Measurements from ENCODE around the gene USP21.
A peak's percentile ranks its signal among the peaks of the same experiment; 100 is the strongest.

USP21 gene

DNA sequence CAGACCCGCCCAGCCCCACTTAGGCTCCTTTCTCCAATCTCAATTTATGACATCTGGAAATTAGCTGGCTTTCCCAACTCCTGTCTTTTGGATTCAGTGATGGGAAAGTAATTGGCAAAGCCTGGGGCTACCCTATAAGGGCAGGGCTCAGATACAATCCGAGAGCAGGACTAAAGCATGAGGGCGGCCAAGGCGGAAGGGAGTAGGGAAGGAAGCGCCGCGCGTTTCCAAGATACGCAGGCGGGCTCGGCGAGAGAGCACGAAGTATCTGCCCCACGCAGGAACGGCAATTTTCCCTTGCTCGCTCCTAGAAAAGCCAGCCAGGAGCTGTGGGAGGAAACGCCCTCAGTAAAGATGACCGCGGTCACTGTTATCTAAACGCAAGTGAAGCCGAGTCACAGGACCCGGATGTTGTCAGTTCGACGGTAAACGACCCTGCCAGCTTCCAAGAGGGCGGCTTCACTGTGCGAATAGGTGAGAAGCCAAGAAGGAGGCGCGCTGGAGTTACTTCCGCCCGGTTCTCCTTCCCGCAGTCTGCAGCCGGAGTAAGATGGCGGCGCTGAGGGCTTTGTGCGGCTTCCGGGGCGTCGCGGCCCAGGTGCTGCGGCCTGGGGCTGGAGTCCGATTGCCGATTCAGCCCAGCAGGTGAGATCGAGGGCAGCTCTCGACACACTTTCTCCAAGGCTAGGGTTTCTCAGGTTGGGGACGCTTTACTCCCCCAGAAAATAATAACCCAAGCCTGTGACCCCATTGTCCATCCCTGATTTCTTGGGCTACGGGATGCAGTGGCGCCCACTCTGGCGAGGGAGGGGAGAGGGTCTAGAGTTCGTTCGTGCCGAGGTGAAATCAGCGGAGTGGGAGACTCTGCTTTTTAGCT is 42.8 kb downstream of the USP21 start, which contains the start of gene NDUFS2:
Gene NDUFS2 (plus strand): TSS at position 532 of the 877 bp plus-strand sequence. CDS start 19 bp downstream, at position 551.
- TF ChIP-seq TAF1 (IDR thresholded peaks at IDR 0.05; ENCODE audit: borderline replicate concordance, insufficient read depth, low read length) (peak; percentile 100), FOXP2 (optimal IDR thresholded peaks at IDR 0.05; ENCODE audit: borderline replicate concordance, extremely low read depth, extremely low read length, insufficient read depth) (no peak), REST (IDR thresholded peaks at IDR 0.05; ENCODE audit: insufficient read depth in 1 of 2, low read depth in 2 of 2, low read length in 2 of 2) (peak in 1 of 2 experiments; percentile 57; a peak in 2 of 4 replicates), POLR2AphosphoS5 (IDR thresholded peaks at IDR 0.05; ENCODE audit: low read depth, low read length) (peak; percentile 93)

GRCh38 chr1:161206411-161207140 is 47.3 kb downstream of the USP21 start:
- TF ChIP-seq FOXP2 (optimal IDR thresholded peaks at IDR 0.05; ENCODE audit: borderline replicate concordance, extremely low read depth, extremely low read length, insufficient read depth) (no peak), TAF1 (IDR thresholded peaks at IDR 0.05; ENCODE audit: borderline replicate concordance, insufficient read depth, low read length) (no peak), REST (IDR thresholded peaks at IDR 0.05; ENCODE audit: insufficient read depth in 1 of 2, low read depth in 2 of 2, low read length in 2 of 2) (no peak), POLR2AphosphoS5 (IDR thresholded peaks at IDR 0.05; ENCODE audit: low read depth, low read length) (no peak), SIN3A (IDR thresholded peaks at IDR 0.05; ENCODE audit: borderline replicate concordance, insufficient read depth, low read length) (no peak)

GRCh38 chr1:161207173-161207572 is 47.9 kb downstream of the USP21 start:
- TF ChIP-seq TAF1 (IDR thresholded peaks at IDR 0.05; ENCODE audit: borderline replicate concordance, insufficient read depth, low read length) (no peak), POLR2AphosphoS5 (IDR thresholded peaks at IDR 0.05; ENCODE audit: low read depth, low read length) (no peak), SIN3A (IDR thresholded peaks at IDR 0.05; ENCODE audit: borderline replicate concordance, insufficient read depth, low read length) (no peak), FOXP2 (optimal IDR thresholded peaks at IDR 0.05; ENCODE audit: borderline replicate concordance, extremely low read depth, extremely low read length, insufficient read depth) (no peak)

DNA sequence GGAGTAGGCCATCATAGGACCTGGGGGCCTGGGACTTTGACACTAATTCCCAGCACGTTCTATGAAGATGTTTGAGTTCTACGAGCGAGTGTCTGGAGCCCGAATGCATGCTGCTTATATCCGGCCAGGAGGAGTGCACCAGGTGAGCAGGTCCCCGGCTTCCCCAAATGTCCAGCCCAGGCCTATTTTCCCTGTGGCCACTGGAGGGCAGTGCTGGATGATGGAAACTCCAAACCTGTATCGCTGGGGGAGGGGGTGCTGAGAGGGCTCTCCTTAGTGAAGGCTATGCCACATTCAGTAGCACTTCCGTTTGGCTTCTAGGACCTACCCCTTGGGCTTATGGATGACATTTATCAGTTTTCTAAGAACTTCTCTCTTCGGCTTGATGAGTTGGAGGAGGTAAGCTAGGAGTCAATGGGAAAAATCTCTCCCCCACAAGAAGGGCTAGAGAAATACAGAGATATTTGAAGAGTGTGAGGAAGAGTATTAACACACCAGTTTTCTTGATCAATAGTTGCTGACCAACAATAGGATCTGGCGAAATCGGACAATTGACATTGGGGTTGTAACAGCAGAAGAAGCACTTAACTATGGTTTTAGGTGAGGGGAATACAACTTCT is 50.6 kb downstream of the USP21 start:
- TF ChIP-seq POLR2AphosphoS5 (IDR thresholded peaks at IDR 0.05; ENCODE audit: low read depth, low read length) (no peak), FOXP2 (optimal IDR thresholded peaks at IDR 0.05; ENCODE audit: borderline replicate concordance, extremely low read depth, extremely low read length, insufficient read depth) (no peak), SIN3A (IDR thresholded peaks at IDR 0.05; ENCODE audit: borderline replicate concordance, insufficient read depth, low read length) (no peak), REST (IDR thresholded peaks at IDR 0.05; ENCODE audit: insufficient read depth in 1 of 2, low read depth in 2 of 2, low read length in 2 of 2) (no peak), TAF1 (IDR thresholded peaks at IDR 0.05; ENCODE audit: borderline replicate concordance, insufficient read depth, low read length) (no peak)

GRCh38 chr1:161214369-161214768 is 55.1 kb downstream of the USP21 start:
- no peak for TF ChIP-seq FOXP2 (optimal IDR thresholded peaks at IDR 0.05; ENCODE audit: borderline replicate concordance, extremely low read depth, extremely low read length, insufficient read depth)
- TF ChIP-seq REST (IDR thresholded peaks at IDR 0.05; ENCODE audit: insufficient read depth in 1 of 2, low read depth in 2 of 2, low read length in 2 of 2): no peak
- no peak for TF ChIP-seq POLR2AphosphoS5 (IDR thresholded peaks at IDR 0.05; ENCODE audit: low read depth, low read length)
- no peak for TF ChIP-seq TAF1 (IDR thresholded peaks at IDR 0.05; ENCODE audit: borderline replicate concordance, insufficient read depth, low read length)
- TF ChIP-seq SIN3A (IDR thresholded peaks at IDR 0.05; ENCODE audit: borderline replicate concordance, insufficient read depth, low read length): no peak

All from PFSK-1 (cell line).